GM12801 (cell line): ENCODE results near the gene SPATA3.

Experiments used
- TF ChIP-seq, protein P1 (sequence below): IDR thresholded peaks from one replicate; pipeline ENCODE4 v1.5.1; 2011; ENCODE audit warnings: control low read depth; ENCODE audit not compliant: insufficient read length; ENCODE audit errors: extremely low read depth

Gene SPATA3

GRCh38 chr2:231033147-231034132 is 37.5 kb downstream of the SPATA3 start:
- TF ChIP-seq, protein P1, sequence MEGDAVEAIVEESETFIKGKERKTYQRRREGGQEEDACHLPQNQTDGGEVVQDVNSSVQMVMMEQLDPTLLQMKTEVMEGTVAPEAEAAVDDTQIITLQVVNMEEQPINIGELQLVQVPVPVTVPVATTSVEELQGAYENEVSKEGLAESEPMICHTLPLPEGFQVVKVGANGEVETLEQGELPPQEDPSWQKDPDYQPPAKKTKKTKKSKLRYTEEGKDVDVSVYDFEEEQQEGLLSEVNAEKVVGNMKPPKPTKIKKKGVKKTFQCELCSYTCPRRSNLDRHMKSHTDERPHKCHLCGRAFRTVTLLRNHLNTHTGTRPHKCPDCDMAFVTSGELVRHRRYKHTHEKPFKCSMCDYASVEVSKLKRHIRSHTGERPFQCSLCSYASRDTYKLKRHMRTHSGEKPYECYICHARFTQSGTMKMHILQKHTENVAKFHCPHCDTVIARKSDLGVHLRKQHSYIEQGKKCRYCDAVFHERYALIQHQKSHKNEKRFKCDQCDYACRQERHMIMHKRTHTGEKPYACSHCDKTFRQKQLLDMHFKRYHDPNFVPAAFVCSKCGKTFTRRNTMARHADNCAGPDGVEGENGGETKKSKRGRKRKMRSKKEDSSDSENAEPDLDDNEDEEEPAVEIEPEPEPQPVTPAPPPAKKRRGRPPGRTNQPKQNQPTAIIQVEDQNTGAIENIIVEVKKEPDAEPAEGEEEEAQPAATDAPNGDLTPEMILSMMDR: no peak

- TF ChIP-seq, protein P1: no peak
Observed at GRCh38 chr2:231034291-231034882, 38.5 kb downstream of the SPATA3 start.

GRCh38 chr2:231036131-231036530 is 40.2 kb downstream of the SPATA3 start:
- TF ChIP-seq, protein P1: no peak

DNA sequence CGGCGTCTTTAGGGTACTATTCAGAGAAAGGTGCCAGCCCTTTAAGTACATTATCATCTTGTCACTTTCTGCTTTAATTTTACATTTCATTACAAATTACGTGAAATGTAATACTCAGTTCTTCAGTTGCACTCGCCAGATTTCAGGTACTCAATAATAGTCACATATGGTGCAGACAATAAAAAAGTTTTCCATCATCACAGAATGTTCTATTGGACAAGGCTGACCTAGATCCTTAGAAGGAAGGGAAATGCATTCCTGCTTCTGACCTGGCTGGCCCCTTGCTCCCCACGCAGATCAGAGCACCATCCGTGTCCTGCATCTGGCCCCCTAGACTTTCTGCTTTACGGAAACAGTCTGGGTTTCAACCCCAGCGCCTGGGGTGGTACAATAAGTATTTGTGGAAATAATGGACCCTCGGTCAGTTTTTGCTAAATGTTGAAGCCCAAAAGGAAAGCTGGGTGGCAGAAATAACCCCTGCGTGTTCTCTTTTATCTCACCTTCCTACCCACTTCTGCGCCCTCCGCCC is 40.7 kb downstream of the SPATA3 start:
- TF ChIP-seq, protein P1: no peak

GRCh38 chr2:231037202-231037730 is 41.3 kb downstream of the SPATA3 start, which contains the start of gene C2orf72:
TSS of gene C2orf72 (plus strand) at chr2:231037523. CDS start at chr2:231037566, 43 bp downstream.
- TF ChIP-seq, protein P1: no peak

DNA sequence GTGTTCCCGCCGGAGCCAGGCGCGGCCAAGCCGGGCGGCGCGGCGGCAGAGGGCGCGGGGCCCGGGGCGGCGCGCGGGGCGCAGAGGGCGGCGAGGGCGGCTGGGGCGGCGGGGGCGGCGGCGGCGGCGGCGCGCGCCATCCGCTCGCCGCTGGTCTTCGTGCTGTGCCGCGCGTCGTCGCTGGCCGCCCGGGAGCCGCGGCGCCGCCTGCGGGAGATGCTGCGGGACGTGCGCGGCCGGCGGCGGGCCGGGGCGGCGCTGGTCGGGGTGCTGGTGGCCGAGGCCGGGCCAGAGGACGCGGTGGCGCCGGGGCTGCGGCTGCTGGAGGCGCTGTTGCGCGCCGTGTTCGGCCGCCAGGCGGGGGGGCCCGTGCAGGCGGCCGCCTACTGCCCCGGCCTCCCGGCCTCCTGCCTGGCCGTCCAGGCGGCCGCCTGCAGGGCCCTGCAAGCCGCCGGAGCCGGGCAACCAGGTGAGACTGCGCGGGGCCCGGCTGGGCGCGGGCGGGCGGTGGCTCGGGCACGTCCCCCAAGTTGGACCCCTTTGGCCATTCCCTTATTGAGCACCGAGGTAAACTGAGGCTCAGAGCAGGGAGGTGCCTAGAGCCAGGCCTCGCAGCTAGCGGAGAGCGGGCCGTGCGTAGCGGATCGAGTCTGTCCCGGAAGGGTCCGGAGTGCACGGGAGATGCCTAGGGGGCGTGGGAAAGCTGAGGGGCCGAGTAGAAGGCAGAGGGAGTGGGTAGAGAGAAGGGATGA is 42.0 kb downstream of the SPATA3 start:
- TF ChIP-seq, protein P1: no peak
